ENCODE data around the gene AKT1S1. TPM values are rescaled to one million over a fixed set of nuclear protein-coding genes. Genes with fewer than 3 reads are reported as not detected.
A peak's percentile ranks its signal among the peaks of the same experiment; 100 is the strongest.

Gene AKT1S1
- total RNA-seq, 4 donors from 2014 or later = 2.6 to 26.7 (median 5.9) TPM

- DNase-seq = no peak
- Histone ChIP-seq H3K4me1 (peaks cover 0 to 15% of the 10 kb centered on the region in 2 donors), H3K9me3 (no peaks in the 10 kb centered on the region), H3K4me3 (no peak overlapping the region), H3K27me3 (no peaks in the 10 kb centered on the region), H3K36me3 (no peaks in the 10 kb centered on the region), H3K27ac (no peak overlapping the region)
- TF ChIP-seq CTCF (IDR thresholded peaks at IDR 0.05) = no peak
- no peak for TF ChIP-seq POLR2A (IDR thresholded peaks at IDR 0.05)
- intact Hi-C loops (cut with DNase I; ENCODE audit: low total_unique reads) = no loop called here
Measured at GRCh38 chr19:49872245-49873128, 4.7 kb downstream of the AKT1S1 start.

GRCh38 chr19:49871349-49871985 is 5.7 kb downstream of the AKT1S1 start:
- TF ChIP-seq POLR2A (IDR thresholded peaks at IDR 0.05) (no peak), CTCF (IDR thresholded peaks at IDR 0.05) (no peak)
- H3K27ac ChIP-seq = no peak overlapping the region
- intact Hi-C loops (cut with DNase I; ENCODE audit: low total_unique reads) = no loop called here

GRCh38 chr19:49870309-49870901 is 6.8 kb downstream of the AKT1S1 start:
- peak in 1 of 2 donors; percentile 49 for DNase-seq

More at GRCh38 chr19:49871349-49871985, 5.7 kb downstream of the AKT1S1 start:
- Histone ChIP-seq H3K27me3 (no peaks in the 10 kb centered on the region), H3K4me3 (no peak overlapping the region), H3K4me1 (peaks cover 0 to 19% of the 10 kb centered on the region in 2 donors), H3K36me3 (no peaks in the 10 kb centered on the region), H3K9me3 (no peaks in the 10 kb centered on the region)
- DNase-seq = no peak

GRCh38 chr19:49869484-49870308 is 7.5 kb downstream of the AKT1S1 start:
- Histone ChIP-seq H3K9me3 (no peaks in the 10 kb centered on the region), H3K36me3 (no peaks in the 10 kb centered on the region)
- peak in 3 of 4 experiments; percentile 11 to 44 (median 13) for TF ChIP-seq CTCF (IDR thresholded peaks at IDR 0.05)
- TF ChIP-seq POLR2A (IDR thresholded peaks at IDR 0.05) = peak; percentile 79 to 85

More at GRCh38 chr19:49870309-49870901, 6.8 kb downstream of the AKT1S1 start:
- peak overlapping the region; percentile 38 to 48 for H3K4me3 ChIP-seq
- intact Hi-C loops (cut with DNase I; ENCODE audit: low total_unique reads) = no loop called here
- H3K4me1 ChIP-seq = peaks cover 0 to 24% of the 10 kb centered on the region in 2 donors
- TF ChIP-seq POLR2A (IDR thresholded peaks at IDR 0.05) = no peak
- TF ChIP-seq CTCF (IDR thresholded peaks at IDR 0.05) = no peak
- H3K9me3 ChIP-seq = no peaks in the 10 kb centered on the region
- H3K27ac ChIP-seq = peak overlapping the region; percentile 86 to 87
- no peaks in the 10 kb centered on the region for H3K36me3 ChIP-seq
- no peaks in the 10 kb centered on the region for H3K27me3 ChIP-seq

More at GRCh38 chr19:49869484-49870308, 7.5 kb downstream of the AKT1S1 start:
- peaks cover 0 to 31% of the 10 kb centered on the region in 2 donors for H3K4me1 ChIP-seq
- no peaks in the 10 kb centered on the region for H3K27me3 ChIP-seq
- H3K27ac ChIP-seq = peak overlapping the region; percentile 88 to 93
- intact Hi-C loops (cut with DNase I; ENCODE audit: low total_unique reads) = no loop called here
- DNase-seq = peak; percentile 97 to 98
- H3K4me3 ChIP-seq = peak overlapping the region; percentile 38 to 48
